NK-92 (cell line): ENCODE measurements around the gene PRAMEF8.
"Not testable (repeated sequence)": the region's sequence is repeated elsewhere in the genome, so short reads cannot be mapped to it uniquely, and the experiment has no call there.

ENCODE experiments used
- DNase-seq: peaks from one replicate; lab custom pipeline; 2025; ENCODE audit not compliant: unreplicated experiment; lab: John Stamatoyannopoulos, UW

Gene PRAMEF8

DNA sequence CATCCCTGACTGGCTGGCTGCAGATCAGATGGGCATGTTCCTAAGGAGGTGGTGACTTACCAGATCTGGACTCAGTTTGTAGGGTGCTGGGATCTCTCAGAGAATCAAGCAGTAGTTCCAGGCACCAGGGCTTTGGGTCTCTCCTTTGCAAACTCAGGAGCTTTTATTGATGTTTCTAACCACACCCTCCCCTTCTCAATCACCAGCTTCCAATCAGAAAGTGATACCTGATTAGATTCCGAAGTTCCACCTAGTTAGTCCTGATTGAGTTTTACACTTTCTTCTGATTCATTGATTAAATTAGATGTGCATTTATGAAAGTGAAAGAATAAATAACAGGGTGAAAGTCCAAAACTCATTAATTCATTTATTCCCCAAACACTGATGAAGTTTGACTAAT is at the start of gene PRAMEF8:
TSS of gene PRAMEF8 (minus strand) at position 101 of the 400 bp plus-strand sequence. CDS start 1,046 bp downstream, outside the sequence.
- DNase-seq, result not testable (repeated sequence)

GRCh38 chr1:13315281-13315680 is 30.3 kb upstream of the PRAMEF8 start, which contains the start of gene PRAMEF15:
Gene PRAMEF15, plus strand, starts transcription at chr1:13315581. Its CDS starts 2,827 bp downstream, at chr1:13318408.
- not testable (repeated sequence) for DNase-seq

DNA sequence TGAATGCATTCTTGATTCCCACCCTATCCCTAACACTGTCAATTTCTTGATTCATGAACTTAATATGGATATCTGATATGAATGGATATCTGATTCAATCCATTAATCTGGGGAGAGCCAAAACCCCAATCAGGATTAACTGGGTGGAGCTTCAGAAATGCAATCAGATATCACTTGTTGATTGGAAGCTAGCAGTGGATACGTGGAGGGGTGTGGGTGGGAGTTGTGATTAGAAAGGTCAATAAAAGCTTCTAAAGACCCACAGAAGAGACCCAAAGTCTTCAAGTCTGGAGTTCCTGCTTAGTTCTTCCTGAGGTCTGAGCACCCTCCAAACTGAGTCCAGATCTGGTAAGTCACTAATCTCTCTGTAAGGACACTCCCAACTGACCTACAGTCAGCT is 18.3 kb upstream of the PRAMEF8 start, which contains the start of gene PRAMEF33:
TSS of gene PRAMEF33 (plus strand) at position 301 of the 400 bp plus-strand sequence. CDS start 2,416 bp downstream, outside the sequence.
- not testable (repeated sequence) for DNase-seq

- not testable (repeated sequence) for DNase-seq
Measured at GRCh38 chr1:13302197-13302596, 17.3 kb upstream of the PRAMEF8 start.

DNA sequence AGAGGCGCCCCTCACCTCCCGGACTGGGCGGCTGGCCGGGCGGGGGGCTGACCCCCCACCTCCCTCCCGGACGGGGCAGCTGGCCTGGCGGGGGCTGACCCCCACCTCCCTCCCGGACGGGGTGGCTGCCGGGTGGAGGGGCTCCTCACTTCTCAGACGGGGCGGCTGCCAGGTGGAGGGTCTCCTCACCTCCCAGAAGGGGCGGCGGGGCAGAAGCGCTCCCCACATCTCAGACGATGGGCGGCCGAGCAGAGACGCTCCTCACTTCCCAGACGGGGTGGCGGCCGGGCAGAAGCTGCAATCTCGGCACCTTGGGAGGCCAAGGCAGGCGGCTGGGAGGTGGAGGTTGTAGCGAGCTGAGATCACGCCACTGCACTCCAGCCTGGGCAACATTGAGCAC is 13.8 kb upstream of the PRAMEF8 start:
- DNase-seq, result not testable (repeated sequence)

- DNase-seq, result not testable (repeated sequence)
Measured at GRCh38 chr1:13297216-13297931, 12.4 kb upstream of the PRAMEF8 start.

DNA sequence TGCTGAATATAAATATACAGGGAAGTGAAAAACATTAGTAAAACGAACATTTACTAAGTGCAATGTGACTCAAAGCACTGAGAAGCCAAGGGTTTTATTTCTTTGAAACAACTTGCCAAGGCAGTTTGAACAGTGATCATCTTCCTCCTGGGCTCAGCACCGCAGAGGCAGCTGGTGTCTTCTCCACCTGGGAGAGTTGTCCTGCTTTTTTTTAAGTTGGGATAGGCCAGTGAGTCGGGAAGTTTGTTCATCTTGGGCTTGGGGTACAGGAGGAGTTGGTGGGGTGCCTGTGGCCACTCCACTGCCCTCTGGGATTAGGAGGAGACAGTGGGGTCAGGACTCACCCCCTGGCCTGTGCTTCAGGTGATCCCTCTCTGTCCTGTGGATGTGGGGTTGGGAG is 4.1 kb upstream of the PRAMEF8 start:
- DNase-seq, result not testable (repeated sequence)

DNA sequence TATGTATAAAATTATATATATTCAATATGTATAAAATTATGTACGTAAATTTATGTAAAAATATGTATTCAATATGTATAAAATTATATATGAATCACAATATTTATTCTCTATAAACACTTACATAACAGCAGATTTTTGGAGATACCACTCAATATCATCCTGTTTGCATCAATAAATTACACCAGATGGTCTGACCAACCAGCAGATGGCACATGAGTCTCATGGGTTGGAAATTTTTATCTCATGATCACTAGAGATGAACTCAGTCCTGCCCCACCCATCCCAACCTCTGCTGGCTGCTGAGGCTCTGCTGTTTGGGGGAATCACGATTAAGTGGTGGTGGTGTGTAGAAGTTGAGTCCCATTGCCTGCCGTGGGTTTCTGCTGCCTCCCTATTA is 5.3 kb downstream of the PRAMEF8 start:
- not testable (repeated sequence) for DNase-seq

GRCh38 chr1:13277016-13277415 is 7.9 kb downstream of the PRAMEF8 start:
- not testable (repeated sequence) for DNase-seq

- DNase-seq, result not testable (repeated sequence)
Measured at GRCh38 chr1:13265124-13265523, 19.8 kb downstream of the PRAMEF8 start.

DNA sequence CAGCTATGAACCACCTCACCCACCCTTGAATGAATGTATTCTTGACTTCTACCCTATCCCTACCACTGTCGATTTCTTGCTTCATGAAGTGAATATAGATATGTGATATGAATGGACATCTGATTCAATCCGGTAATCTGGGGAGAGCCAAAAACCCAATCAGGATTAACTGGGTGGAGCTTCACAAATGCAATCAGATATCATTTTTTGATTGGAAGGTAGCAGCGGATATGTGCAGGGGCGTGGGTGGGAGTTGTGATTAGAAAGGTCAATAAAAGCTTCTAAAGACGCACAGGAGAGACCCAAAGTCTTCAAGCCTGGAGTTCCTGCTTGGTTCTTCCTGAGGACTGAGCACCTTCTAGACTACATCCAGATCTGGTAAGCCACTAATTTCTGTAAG is 31.0 kb downstream of the PRAMEF8 start, which contains the start of gene PRAMEF5:
TSS of gene PRAMEF5 (plus strand) at position 301 of the 400 bp plus-strand sequence. CDS start 5,071 bp downstream, outside the sequence.
- DNase-seq, result not testable (repeated sequence)

DNA sequence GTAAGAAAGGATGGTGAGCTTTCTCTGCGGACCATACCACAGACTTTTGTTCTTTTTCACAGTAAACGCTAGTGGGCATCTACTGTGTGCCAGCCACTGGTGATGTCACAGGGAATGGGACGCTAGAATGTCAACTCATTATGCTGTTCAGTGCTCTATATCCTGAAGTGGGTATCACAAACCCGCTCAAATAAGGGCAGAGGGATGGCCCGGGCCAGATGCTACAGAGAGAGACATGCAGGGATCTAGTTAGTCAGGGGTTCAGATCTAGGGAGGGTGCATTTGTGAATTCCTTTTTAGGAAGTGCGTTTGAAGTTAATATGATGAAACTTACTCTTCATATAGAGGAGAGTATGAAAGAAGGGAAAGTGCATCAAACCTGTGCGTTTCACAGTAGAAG is 37.8 kb downstream of the PRAMEF8 start:
- not testable (repeated sequence) for DNase-seq

DNA sequence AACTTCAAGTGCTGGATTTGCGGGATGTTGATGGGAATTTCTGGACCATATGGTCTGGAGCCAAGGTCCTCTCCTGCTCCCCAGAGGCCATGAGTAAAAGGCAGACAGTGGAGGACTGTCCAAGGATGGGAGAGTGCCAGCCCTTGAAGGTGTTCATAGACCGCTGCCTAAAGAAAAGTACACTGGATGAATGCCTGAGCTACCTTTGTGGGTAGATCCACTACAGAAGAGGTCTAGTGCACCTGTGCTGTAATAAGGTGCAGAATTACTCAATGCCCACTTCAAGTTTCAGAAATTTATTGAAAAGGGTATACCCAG is 38.4 kb downstream of the PRAMEF8 start:
- DNase-seq, result not testable (repeated sequence)

DNA sequence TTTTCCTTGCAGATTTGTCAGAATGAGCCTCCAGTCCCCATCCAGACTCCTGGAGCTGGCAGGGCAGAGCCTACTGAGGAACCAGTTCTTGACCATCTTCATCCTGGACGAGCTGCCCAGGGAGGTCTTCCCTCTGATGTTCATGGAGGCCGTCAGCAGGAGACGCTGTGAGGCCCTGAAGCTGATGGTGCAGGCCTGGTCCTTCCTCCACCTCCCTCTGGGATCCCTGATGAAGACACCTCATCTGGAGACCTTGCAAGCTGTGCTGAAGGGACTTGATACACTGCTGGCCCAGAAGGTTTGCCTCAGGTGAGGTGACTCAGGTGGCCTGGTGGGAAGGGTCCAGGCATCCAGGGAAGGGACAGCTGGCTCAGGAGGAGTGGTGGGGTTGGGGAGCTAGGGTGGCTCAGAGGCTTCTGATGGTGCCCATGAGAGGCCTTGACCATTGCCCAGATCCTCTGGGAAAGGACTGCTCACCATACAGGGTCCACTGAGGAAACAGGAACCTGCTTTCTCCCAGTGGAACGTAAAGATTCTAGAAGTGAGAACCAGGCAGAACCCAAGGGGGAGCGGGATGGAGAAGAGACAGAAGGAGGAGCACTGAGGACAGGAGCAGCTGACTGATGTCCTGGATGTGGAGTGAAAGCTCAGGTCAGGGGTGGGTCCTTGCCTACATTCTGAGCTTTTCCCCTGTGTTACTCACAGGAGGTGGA is 38.9 kb downstream of the PRAMEF8 start:
- DNase-seq, result not testable (repeated sequence)

- DNase-seq, result not testable (repeated sequence)
Measured at GRCh38 chr1:13243536-13244263, 41.2 kb downstream of the PRAMEF8 start.

- DNase-seq, result not testable (repeated sequence)
Measured at GRCh38 chr1:13239633-13240032, 45.3 kb downstream of the PRAMEF8 start.

DNA sequence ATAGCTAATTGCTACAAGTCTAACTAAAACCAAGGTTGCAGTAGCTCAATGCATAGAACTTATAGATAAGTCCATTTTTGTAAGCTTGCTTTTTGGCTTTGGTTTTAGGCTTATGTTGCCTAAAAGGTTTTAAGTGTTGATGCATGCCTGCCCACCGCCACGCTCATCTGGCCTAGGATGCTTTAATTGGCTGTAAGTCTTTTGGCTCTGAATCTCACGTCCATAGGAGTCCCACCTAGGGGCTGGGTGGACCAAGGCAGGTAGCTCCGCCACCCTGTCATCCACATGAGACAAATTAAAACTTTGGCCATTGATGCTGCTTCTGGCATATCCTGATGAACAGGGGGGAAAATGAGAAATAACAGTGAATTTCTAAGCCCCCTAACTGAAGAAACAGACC is 47.4 kb downstream of the PRAMEF8 start:
- DNase-seq, result not testable (repeated sequence)

- DNase-seq, result not testable (repeated sequence)
Measured at GRCh38 chr1:13234057-13234456, 50.9 kb downstream of the PRAMEF8 start.

DNA sequence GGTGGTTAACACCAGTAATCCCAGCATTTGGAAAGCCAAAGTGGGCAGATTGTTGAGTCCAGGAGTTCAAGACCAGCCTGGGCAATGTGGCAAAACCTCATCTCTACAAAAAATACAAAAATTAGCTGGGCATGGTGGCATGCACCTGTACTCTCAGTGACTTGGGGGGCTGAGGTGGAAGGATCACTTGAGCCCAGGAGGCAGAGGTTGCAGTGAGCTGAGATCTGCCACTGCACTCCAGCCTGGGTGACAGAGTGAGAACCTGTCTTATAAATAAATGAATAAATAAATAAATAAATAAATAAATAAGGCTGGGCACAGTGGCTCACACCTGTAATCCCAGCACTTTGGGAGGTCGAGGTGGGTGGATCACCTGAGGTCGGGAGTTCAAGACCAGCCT is 52.9 kb downstream of the PRAMEF8 start:
- DNase-seq, result not testable (repeated sequence)
